ENCODE measurements around the gene PI4KB. TPM values are rescaled to one million over a fixed set of nuclear protein-coding genes. Genes with fewer than 3 reads are reported as not detected.
A peak's percentile ranks its signal among the peaks of the same experiment; 100 is the strongest.

The PI4KB gene
- total and polyA plus RNA-seq, 2 of the 13 experiments (the other 11 are each of a cell fraction or from before 2014, with no cell fraction given) = 19.5 to 29.3 TPM

GRCh38 chr1:151327223-151327902, at the start of gene PI4KB (continued):
- TF ChIP-seq TCF7 (IDR thresholded peaks at IDR 0.05; ENCODE audit: low read depth) (no peak), HDAC1 (CRISPR knock-in tag; IDR thresholded peaks at IDR 0.05) (no peak), ZNF713 (CRISPR knock-in tag; IDR thresholded peaks at IDR 0.05) (no peak), RELA (CRISPR knock-in tag; IDR thresholded peaks at IDR 0.05) (no peak), ZNF564 (CRISPR knock-in tag; IDR thresholded peaks at IDR 0.05) (0 out of 2 replicates have a peak, but pooled peaks have one; percentile 70), FOXP4 (CRISPR knock-in tag; IDR thresholded peaks at IDR 0.05) (no peak), ZFY (CRISPR knock-in tag; IDR thresholded peaks at IDR 0.05) (peak; percentile 79), KLF16 (CRISPR knock-in tag; IDR thresholded peaks at IDR 0.05) (peak in 1 of 2 experiments; percentile 3; a peak in 1 of 4 replicates), CAMTA2 (CRISPR knock-in tag; IDR thresholded peaks at IDR 0.05; ENCODE audit: borderline replicate concordance) (no peak), IRX3 (CRISPR knock-in tag; IDR thresholded peaks at IDR 0.05; ENCODE audit: borderline replicate concordance, low read depth) (no peak), ZBTB14 (CRISPR knock-in tag; IDR thresholded peaks at IDR 0.05) (no peak), HOMEZ (CRISPR knock-in tag; IDR thresholded peaks at IDR 0.05; ENCODE audit: low read depth) (0 out of 2 replicates have a peak, but pooled peaks have one; percentile 42), ZNF337 (CRISPR knock-in tag; IDR thresholded peaks at IDR 0.05; ENCODE audit: borderline replicate concordance, low read depth) (no peak), ZFX (CRISPR knock-in tag; IDR thresholded peaks at IDR 0.05; ENCODE audit: low read depth) (peak; percentile 69), SPEN (CRISPR knock-in tag; IDR thresholded peaks at IDR 0.05; ENCODE audit: low read depth) (peak; percentile 45; the same call in 1 of the 2 replicates), PHF21A (CRISPR knock-in tag; IDR thresholded peaks at IDR 0.05) (0 out of 2 replicates have a peak, but pooled peaks have one; percentile 31), ASH2L (IDR thresholded peaks at IDR 0.05; ENCODE audit: insufficient read length, low read depth, low read length) (peak; percentile 61)
- TF ChIP-seq, protein P1, sequence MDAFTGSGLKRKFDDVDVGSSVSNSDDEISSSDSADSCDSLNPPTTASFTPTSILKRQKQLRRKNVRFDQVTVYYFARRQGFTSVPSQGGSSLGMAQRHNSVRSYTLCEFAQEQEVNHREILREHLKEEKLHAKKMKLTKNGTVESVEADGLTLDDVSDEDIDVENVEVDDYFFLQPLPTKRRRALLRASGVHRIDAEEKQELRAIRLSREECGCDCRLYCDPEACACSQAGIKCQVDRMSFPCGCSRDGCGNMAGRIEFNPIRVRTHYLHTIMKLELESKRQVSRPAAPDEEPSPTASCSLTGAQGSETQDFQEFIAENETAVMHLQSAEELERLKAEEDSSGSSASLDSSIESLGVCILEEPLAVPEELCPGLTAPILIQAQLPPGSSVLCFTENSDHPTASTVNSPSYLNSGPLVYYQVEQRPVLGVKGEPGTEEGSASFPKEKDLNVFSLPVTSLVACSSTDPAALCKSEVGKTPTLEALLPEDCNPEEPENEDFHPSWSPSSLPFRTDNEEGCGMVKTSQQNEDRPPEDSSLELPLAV (CRISPR knock-in tag; conservative IDR thresholded peaks at IDR 0.05; ENCODE audit: low read depth) = no peak
- TF ChIP-seq, protein P2, sequence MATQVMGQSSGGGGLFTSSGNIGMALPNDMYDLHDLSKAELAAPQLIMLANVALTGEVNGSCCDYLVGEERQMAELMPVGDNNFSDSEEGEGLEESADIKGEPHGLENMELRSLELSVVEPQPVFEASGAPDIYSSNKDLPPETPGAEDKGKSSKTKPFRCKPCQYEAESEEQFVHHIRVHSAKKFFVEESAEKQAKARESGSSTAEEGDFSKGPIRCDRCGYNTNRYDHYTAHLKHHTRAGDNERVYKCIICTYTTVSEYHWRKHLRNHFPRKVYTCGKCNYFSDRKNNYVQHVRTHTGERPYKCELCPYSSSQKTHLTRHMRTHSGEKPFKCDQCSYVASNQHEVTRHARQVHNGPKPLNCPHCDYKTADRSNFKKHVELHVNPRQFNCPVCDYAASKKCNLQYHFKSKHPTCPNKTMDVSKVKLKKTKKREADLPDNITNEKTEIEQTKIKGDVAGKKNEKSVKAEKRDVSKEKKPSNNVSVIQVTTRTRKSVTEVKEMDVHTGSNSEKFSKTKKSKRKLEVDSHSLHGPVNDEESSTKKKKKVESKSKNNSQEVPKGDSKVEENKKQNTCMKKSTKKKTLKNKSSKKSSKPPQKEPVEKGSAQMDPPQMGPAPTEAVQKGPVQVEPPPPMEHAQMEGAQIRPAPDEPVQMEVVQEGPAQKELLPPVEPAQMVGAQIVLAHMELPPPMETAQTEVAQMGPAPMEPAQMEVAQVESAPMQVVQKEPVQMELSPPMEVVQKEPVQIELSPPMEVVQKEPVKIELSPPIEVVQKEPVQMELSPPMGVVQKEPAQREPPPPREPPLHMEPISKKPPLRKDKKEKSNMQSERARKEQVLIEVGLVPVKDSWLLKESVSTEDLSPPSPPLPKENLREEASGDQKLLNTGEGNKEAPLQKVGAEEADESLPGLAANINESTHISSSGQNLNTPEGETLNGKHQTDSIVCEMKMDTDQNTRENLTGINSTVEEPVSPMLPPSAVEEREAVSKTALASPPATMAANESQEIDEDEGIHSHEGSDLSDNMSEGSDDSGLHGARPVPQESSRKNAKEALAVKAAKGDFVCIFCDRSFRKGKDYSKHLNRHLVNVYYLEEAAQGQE (IDR thresholded peaks at IDR 0.05; ENCODE audit: borderline replicate concordance in 1 of 2, low read depth in 1 of 2, low read length in 2 of 2) = 0 out of 4 replicates have a peak, but pooled peaks of 1 of the 2 experiments have one; percentile 5

Measured in HepG2 (cell line).